Embryonic facial prominence (tissue), 1 donor: ENCODE data around the gene SPON1.
"Not testable (repeated sequence)": the region's sequence is repeated elsewhere in the genome, so short reads cannot be mapped to it uniquely, and the experiment has no call there.

ENCODE experiments used
- DNase-seq: peaks from one replicate; pipeline ENCODE4 v3.0.0-alpha.2; 2016; ENCODE audit errors: extremely low spot score

SPON1 gene

GRCh38 chr11:14082338-14082737 lies 119.8 kb downstream of the SPON1 start:
- DNase-seq: no peak

- DNase-seq: not testable (repeated sequence)
Measured at GRCh38 chr11:14088861-14089260, 126.3 kb downstream of the SPON1 start.

GRCh38 chr11:14089690-14090462 lies 127.4 kb downstream of the SPON1 start:
- no peak for DNase-seq

- not testable (repeated sequence) for DNase-seq
Measured at GRCh38 chr11:14090631-14091030, 128.1 kb downstream of the SPON1 start.

GRCh38 chr11:14093065-14093464 lies 130.5 kb downstream of the SPON1 start:
- no peak for DNase-seq

GRCh38 chr11:14094481-14095037 lies 132.0 kb downstream of the SPON1 start:
- no peak for DNase-seq

- DNase-seq: no peak
Measured at GRCh38 chr11:14095882-14096281, 133.4 kb downstream of the SPON1 start.

- DNase-seq: no peak
Measured at GRCh38 chr11:14096606-14097005, 134.1 kb downstream of the SPON1 start.

GRCh38 chr11:14101388-14101787 lies 138.9 kb downstream of the SPON1 start:
- DNase-seq: no peak

GRCh38 chr11:14102766-14103165 lies 140.2 kb downstream of the SPON1 start:
- DNase-seq: no peak

GRCh38 chr11:14105446-14105845 lies 142.9 kb downstream of the SPON1 start:
- no peak for DNase-seq

GRCh38 chr11:14106303-14107049 lies 144.0 kb downstream of the SPON1 start:
- DNase-seq: no peak

GRCh38 chr11:14107050-14107430 lies 144.5 kb downstream of the SPON1 start:
- no peak for DNase-seq

- no peak for DNase-seq
Measured at GRCh38 chr11:14109742-14110141, 147.2 kb downstream of the SPON1 start.

- DNase-seq: no peak
Measured at GRCh38 chr11:14110629-14111028, 148.1 kb downstream of the SPON1 start.

- DNase-seq: no peak
Measured at GRCh38 chr11:14111496-14111895, 149.0 kb downstream of the SPON1 start.

GRCh38 chr11:14112721-14113120 lies 150.2 kb downstream of the SPON1 start:
- DNase-seq: no peak

GRCh38 chr11:14114269-14114668 lies 151.7 kb downstream of the SPON1 start:
- no peak for DNase-seq

- DNase-seq: no peak
Measured at GRCh38 chr11:14114786-14115185, 152.3 kb downstream of the SPON1 start.

- DNase-seq: no peak
Measured at GRCh38 chr11:14117632-14118031, 155.1 kb downstream of the SPON1 start.

GRCh38 chr11:14118072-14118471 lies 155.5 kb downstream of the SPON1 start:
- DNase-seq: no peak

- no peak for DNase-seq
Measured at GRCh38 chr11:14119357-14119756, 156.8 kb downstream of the SPON1 start.

GRCh38 chr11:14124350-14124749 lies 161.8 kb downstream of the SPON1 start:
- no peak for DNase-seq
